ENCODE measurements around the gene NAB2.

NAB2 gene

GRCh38 chr12:57135527-57136326, 46.8 kb downstream of the NAB2 start:
- DNase-seq = no peak

- DNase-seq = no peak
Measured at GRCh38 chr12:57138526-57139272, 49.8 kb downstream of the NAB2 start.

DNA sequence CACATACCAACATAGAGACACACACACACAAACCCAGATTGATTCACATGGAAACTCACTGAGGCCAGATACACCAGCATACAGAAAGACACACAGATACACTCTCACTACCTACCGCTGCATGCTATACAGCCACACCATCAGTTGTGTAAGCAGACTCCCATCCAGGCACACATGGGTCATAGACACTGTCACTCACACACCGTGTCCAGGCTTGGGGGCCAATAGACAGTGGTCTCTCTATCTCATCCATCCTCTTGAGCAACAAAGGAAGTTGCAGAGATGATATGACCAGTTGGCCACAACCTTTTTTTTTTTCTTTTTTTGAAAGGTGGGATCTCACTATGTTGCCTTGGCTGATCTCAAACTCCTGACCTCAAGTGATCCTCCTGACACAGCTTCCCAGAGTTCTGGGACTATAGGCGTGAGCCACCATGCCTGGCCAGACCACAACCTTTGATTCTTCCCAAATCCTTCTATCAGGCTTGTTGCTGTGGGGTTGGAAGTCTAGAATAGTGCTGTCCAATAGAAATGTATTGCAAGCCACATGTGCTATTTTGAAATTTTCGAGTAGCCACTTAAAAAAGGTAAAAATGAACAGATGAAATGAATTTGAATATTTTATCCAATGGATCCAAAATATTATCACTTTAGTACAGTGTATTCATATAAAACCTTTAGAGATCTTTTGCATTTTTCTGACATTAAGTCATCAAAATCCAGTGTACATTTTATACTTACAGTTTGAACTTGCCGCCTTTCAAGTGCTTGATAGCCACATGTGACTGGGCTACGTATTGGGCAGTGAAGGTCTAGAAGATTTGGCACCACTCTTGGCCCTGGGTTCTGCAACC, 51.1 kb downstream of the NAB2 start:
- no peak for DNase-seq

- no peak for DNase-seq
Measured at GRCh38 chr12:57141249-57141648, 52.3 kb downstream of the NAB2 start.

DNA sequence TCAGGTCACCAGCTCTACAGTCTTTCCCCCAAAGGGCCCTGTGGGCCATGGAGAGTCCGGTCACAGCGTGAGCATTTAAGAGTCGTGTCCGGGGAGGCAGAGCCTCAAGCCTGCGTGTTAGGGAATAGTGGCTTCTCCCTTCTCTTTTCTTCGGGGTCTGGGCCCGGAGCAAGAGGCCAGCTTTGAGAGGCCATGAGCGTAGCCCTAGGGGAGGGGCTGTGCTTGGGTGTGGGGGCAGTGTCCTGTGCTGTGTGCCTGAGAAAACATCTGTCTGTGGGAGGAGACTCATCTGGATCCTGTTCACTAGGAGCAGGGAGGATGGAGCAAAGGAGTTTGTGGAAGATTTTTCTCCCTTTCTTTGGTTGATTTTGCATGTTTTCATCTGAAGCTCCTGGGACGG, 53.2 kb downstream of the NAB2 start:
- DNase-seq = no peak

DNA sequence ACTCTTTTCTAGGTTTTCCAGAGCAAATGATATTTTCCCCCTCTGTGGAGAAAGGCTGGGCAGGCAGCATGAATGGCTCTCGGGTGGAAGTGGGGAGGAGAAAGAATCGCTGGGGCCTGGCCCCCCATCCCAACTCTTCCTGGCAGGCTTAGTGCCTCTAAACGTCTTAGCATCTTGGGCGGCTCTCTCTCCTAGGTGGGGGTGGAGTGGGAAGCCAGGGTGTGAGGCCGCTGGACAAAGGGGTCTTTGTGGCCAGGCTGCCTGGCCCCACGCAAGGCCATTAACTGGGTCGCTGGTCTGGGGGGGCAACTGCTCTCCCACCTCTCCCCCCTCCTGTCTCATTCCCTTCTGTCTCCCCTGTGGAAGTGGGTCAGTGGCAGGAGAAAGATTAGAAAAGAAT, 53.8 kb downstream of the NAB2 start:
- DNase-seq = no peak

GRCh38 chr12:57143454-57143853, 54.5 kb downstream of the NAB2 start:
- DNase-seq = no peak

Data from CD4-positive, alpha-beta T cell treated with Interleukin-17A for 4 hours (primary cell).